BLaER1 treated with 17β-estradiol and CSF1 and Interleukin-3, amounts not matched to agents 10 nM and 100 nM (cell line): Measurements from ENCODE around the gene GPX6.
"Not testable (repeated sequence)": the region's sequence is repeated elsewhere in the genome, so short reads cannot be mapped to it uniquely, and the experiment has no call there.

Experiments used
- H3K27ac ChIP-seq, 11 experiments: shearing (Covaris generic); formaldehyde crosslinking; 2 replicates each; pipeline ENCODE4 v1.8.1; 2022
- H3K27me3 ChIP-seq, 11 experiments: shearing (Covaris generic); formaldehyde crosslinking; 2 replicates each; pipeline ENCODE4 v1.8.1; 2022
- H3K36me3 ChIP-seq, 11 experiments: shearing (Covaris generic); formaldehyde crosslinking; 2 replicates each; pipeline ENCODE4 v1.8.1; 2022
- H3K4me1 ChIP-seq, 10 experiments: shearing (Covaris generic); formaldehyde crosslinking; 2 replicates each; pipeline ENCODE4 v1.8.1; 2022
- H3K4me2 ChIP-seq, 11 experiments: shearing (Covaris generic); formaldehyde crosslinking; 2 replicates each; pipeline ENCODE4 v1.8.1; 2022
- H3K4me3 ChIP-seq, 10 experiments: shearing (Covaris generic); formaldehyde crosslinking; 2 replicates each; pipeline ENCODE4 v1.8.1; 2022
- H3K9ac ChIP-seq, 11 experiments: shearing (Covaris generic); formaldehyde crosslinking; 2 replicates each; pipeline ENCODE4 v1.8.1; 2022
- H3K9me3 ChIP-seq, 11 experiments: shearing (Covaris generic); formaldehyde crosslinking; replicated peaks in 1 of 11; 2 replicates each; pipeline ENCODE4 v1.8.1; 2022
- H4K20me1 ChIP-seq, 11 experiments: shearing (Covaris generic); formaldehyde crosslinking; 2 replicates each; pipeline ENCODE4 v1.8.1; 2022
- Cebpa-rat ChIP-seq, 11 experiments: shearing (Covaris generic); IDR thresholded peaks; 2 replicates each; pipeline ENCODE4 v1.8.1; 2022

Gene GPX6, protein sequence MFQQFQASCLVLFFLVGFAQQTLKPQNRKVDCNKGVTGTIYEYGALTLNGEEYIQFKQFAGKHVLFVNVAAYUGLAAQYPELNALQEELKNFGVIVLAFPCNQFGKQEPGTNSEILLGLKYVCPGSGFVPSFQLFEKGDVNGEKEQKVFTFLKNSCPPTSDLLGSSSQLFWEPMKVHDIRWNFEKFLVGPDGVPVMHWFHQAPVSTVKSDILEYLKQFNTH

DNA sequence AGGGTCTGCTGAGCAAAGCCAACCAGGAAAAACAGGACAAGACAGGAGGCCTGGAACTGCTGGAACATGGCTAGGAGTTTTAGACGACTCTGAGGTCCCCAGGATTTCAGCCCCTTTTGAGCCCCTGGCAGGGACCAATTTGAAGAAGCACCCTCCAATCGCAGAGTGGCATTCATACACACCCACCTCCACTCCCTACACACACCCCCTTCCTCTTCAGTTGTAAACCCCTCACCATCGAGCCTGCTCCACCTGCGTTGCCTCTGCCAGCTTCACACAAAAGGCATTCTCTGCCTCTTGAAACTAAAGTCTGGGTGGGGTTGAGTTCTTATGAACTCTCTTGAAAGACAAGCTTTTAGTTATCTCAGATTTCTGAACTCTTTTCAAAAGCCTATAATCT lies at the start of gene GPX6:
GPX6 (minus strand) TSS at position 118 of the 400 bp plus-strand sequence; CDS start at position 68, 50 bp downstream.
- Histone ChIP-seq H3K4me3 (no peak within 1 kb of the TSS), H3K9ac (no peak within 1 kb of the TSS)
- TF ChIP-seq Cebpa-rat (IDR thresholded peaks at IDR 0.05), result no peak

DNA sequence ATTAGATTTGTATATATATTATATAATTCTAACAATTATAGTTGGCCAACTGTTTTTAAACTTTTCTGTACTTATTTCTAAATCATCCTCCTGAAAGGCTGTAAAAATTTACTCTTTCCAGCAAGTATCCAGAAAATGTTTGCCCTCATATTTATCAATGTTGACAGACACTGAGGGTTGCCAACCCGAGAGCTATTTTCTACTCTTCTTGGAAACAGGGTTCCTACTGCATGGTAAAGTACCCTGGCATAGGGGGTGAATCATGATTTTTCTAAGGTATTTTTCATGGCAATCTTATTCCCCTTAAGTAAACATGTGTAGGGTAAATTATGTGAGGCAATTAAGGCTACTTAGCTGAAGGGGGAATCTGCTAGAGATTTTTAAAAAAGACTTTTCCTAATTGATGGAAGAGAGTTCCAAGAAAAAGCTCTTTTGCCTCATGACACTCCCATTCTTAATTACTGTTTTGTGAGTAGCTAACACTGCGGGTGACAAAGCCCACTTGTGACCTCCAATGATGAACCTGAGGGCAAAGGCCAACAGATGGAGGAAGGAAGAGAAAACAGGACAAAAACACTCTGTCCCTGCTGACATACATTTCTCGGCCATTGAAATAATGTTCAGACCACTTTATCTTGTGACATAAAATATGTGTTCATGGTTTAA lies 48.0 kb upstream of the GPX6 start:
- H3K36me3 ChIP-seq, result no peaks in the 10 kb centered on the region
- no peak overlapping the region for H3K9ac ChIP-seq
- peaks cover 0 to 13% (median 10%) of the 10 kb centered on the region in 11 experiments; a peak in 13 of 22 replicates for H3K9me3 ChIP-seq
- H4K20me1 ChIP-seq, result no peaks in the 10 kb centered on the region
- no peak overlapping the region for H3K4me2 ChIP-seq
- H3K27me3 ChIP-seq, result no peaks in the 10 kb centered on the region
- H3K27ac ChIP-seq, result no peak overlapping the region
- no peak overlapping the region for H3K4me3 ChIP-seq
- TF ChIP-seq Cebpa-rat (IDR thresholded peaks at IDR 0.05), result no peak
- peaks cover 0 to 30% (median 0%) of the 10 kb centered on the region in 10 experiments; a peak in 5 of 20 replicates for H3K4me1 ChIP-seq

More for the DNA sequence above, at the start of gene GPX6:
- no peaks in the 10 kb centered on the region for H3K4me1 ChIP-seq
- no peaks in the 10 kb centered on the region for H3K27me3 ChIP-seq
- H3K4me2 ChIP-seq, result no peak within 1 kb of the TSS
- no peaks in the 10 kb centered on the region for H4K20me1 ChIP-seq
- H3K36me3 ChIP-seq, result no peaks in the 10 kb centered on the region
- peaks cover 9 to 19% (median 13%) of the 10 kb centered on the region in 11 experiments; a peak in 21 of 22 replicates for H3K9me3 ChIP-seq
- no peak within 1 kb of the TSS for H3K27ac ChIP-seq

DNA sequence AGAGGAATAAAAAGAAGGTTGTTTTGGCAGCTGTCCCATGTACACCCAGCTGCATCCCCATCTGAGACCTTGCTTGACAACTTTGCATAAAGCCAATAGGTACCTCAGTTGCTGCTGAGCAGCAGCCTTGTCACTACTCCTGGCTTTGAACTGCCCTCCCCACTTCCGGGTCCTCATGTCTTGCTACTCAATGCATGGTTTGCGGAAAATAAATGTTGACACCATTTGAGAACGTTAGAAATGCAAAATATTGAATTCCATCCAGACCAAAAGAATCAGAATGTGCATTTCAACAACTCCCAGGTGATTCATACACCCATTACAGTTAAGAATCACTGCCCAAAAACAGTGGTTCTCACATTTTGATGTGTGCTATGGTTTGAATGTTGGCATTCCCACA lies 43.0 kb upstream of the GPX6 start:
- H4K20me1 ChIP-seq, result no peaks in the 10 kb centered on the region
- H3K4me1 ChIP-seq, result no peaks in the 10 kb centered on the region
- H3K27ac ChIP-seq, result no peak overlapping the region
- no peaks in the 10 kb centered on the region for H3K36me3 ChIP-seq
- H3K4me3 ChIP-seq, result no peak overlapping the region
- no peak overlapping the region for H3K4me2 ChIP-seq
- H3K9me3 ChIP-seq, result no peaks in the 10 kb centered on the region
- no peak overlapping the region for H3K9ac ChIP-seq
- H3K27me3 ChIP-seq, result no peaks in the 10 kb centered on the region
- TF ChIP-seq Cebpa-rat (IDR thresholded peaks at IDR 0.05), result no peak

DNA sequence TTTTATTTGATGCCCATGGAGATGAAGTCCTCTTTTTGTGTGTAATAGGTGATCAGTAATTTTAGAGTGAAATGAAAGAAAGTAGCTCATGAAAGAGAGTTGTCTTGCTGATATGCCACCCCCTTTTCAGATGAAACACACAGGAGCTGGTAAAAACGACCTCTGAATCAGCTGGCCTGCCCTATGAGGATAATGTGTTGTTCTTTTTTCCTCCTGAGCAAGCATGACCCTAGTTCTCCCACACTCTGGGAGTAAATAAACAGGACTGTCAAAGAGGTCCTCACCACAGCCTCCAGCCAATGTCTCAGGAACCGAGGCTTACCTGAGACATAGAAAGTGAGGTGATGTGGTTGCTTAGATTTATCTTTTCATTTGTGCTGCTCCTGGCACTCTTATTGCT lies 39.5 kb upstream of the GPX6 start:
- H3K4me1 ChIP-seq, result no peaks in the 10 kb centered on the region
- no peak overlapping the region for H3K4me3 ChIP-seq
- no peaks in the 10 kb centered on the region for H4K20me1 ChIP-seq
- H3K9me3 ChIP-seq, result no peaks in the 10 kb centered on the region
- H3K27ac ChIP-seq, result no peak overlapping the region
- no peaks in the 10 kb centered on the region for H3K27me3 ChIP-seq
- TF ChIP-seq Cebpa-rat (IDR thresholded peaks at IDR 0.05), result no peak
- H3K9ac ChIP-seq, result no peak overlapping the region
- H3K36me3 ChIP-seq, result no peaks in the 10 kb centered on the region
- H3K4me2 ChIP-seq, result no peak overlapping the region

DNA sequence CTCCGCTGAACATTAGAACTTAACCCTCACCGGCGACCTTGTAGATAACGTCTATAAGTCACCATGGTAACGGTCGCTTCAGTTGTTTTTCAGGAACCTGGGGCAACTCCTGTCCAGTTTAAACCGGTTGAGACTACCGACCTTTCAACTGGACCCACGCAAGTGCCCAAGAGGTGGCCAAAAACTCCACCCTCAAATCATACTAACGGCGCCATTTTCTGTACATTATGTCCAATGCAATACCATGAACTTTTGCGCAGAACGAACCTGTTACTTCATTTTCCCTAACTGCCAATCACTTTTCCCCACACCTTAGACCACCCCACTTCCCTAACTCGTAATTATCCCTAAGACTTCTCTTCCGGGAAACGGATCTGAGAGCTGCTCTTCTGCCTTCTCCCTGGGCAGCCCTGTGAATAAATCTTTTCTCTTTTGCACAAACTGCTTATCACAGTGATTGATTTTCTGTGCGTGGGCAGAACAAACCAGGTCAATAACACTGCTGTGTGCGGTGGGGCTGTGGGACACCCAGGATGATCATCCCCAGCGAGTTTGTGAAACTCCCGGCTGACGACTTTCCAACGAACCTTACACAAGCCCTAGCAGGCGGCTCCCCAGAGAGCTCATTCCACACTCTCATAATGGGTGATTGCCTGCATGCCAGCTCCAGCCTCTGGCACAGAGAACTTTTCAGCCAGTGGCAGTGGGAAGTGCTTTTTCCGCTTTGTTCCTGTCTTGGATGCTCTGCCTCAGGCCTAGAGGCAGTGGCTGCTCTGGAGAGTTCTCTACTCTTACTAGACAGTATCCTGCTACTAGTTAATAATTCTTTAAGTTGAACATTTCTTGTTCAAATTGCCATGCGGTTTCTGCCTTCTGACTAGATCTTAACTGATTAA lies 38.6 kb upstream of the GPX6 start:
- no peaks in the 10 kb centered on the region for H3K9me3 ChIP-seq
- no peaks in the 10 kb centered on the region for H3K36me3 ChIP-seq
- H4K20me1 ChIP-seq, result no peaks in the 10 kb centered on the region
- no peak for TF ChIP-seq Cebpa-rat (IDR thresholded peaks at IDR 0.05)
- H3K27me3 ChIP-seq, result no peaks in the 10 kb centered on the region
- H3K9ac ChIP-seq, result no peak overlapping the region
- H3K4me1 ChIP-seq, result no peaks in the 10 kb centered on the region
- no peak overlapping the region for H3K4me3 ChIP-seq
- no peak overlapping the region for H3K4me2 ChIP-seq
- H3K27ac ChIP-seq, result no peak overlapping the region

DNA sequence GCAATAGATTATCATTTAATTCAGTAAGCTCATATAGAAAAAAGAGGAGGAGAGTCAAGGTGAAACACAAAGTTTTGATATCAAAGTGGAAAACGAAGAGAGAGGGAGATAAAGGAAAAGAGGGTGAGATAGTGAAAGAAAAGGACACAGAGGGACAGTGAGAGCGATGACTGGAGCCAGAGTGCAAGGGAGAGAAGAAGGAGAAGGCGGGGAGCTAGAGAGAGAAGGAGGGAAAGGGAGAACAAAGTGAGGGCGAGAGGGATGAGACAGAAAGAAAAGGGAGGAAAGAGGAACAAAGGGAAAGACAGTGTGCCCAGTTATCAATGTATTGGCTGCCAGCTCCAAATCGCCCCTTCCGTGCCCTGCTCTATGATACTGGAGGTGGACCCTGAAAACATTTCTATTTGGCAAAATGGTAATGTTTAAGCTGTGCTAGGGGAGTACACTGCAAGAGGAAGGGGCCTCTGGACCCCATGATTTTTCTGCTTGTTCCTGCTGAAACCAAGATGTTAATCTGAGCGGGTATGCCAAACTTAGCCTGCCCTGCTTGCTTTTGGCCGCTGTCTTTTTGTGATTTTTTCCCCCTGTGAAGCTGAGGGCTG lies 37.9 kb upstream of the GPX6 start:
- H3K9ac ChIP-seq, result no peak overlapping the region
- H3K4me3 ChIP-seq, result no peak overlapping the region
- H3K27me3 ChIP-seq, result no peaks in the 10 kb centered on the region

DNA sequence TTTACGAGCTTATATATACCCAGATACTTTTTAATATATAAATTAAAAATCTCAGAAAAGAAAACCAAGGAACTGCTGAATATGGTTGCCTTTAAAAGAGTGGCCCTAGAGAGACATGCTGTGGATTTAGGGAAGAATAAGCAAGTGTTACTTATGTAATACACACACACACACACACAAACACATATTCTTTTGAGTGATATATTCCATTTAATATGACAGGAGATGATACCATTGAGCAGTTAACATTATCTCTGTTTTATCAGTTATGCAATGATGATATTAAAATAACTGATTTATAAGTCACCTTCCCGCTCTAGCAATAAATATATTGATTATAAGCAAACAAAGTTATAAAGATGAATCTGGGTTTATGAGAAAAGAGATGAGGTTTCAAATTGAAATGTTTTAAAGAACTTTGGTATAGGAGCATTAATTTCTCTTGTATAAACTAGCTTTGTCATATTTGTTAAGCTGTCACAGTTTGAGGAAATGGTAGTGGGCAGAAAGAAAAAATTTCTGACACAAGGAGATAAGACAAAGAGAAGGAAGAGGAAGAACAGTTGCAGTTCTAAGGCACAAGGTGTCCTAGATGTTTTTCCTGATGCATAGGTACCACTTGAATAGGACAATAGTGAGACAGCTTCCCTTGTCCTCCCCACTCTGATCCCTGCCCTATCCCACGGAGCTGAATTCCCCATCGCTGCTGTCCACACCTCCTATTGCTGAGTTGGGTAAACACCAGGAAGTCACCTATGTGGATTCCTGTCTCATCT lies 36.5 kb upstream of the GPX6 start:
- H3K9me3 ChIP-seq, result no peaks in the 10 kb centered on the region
- H3K4me3 ChIP-seq, result no peak overlapping the region
- no peak overlapping the region for H3K4me2 ChIP-seq
- no peak overlapping the region for H3K9ac ChIP-seq
- H3K4me1 ChIP-seq, result no peaks in the 10 kb centered on the region
- H3K27ac ChIP-seq, result no peak overlapping the region
- no peak for TF ChIP-seq Cebpa-rat (IDR thresholded peaks at IDR 0.05)
- no peaks in the 10 kb centered on the region for H3K36me3 ChIP-seq
- H4K20me1 ChIP-seq, result no peaks in the 10 kb centered on the region
- H3K27me3 ChIP-seq, result no peaks in the 10 kb centered on the region

More for the DNA sequence above, 37.9 kb upstream of the GPX6 start:
- no peak for TF ChIP-seq Cebpa-rat (IDR thresholded peaks at IDR 0.05)
- no peak overlapping the region for H3K27ac ChIP-seq
- no peaks in the 10 kb centered on the region for H3K36me3 ChIP-seq
- H4K20me1 ChIP-seq, result no peaks in the 10 kb centered on the region
- no peak overlapping the region for H3K4me2 ChIP-seq
- no peaks in the 10 kb centered on the region for H3K4me1 ChIP-seq
- no peaks in the 10 kb centered on the region for H3K9me3 ChIP-seq

DNA sequence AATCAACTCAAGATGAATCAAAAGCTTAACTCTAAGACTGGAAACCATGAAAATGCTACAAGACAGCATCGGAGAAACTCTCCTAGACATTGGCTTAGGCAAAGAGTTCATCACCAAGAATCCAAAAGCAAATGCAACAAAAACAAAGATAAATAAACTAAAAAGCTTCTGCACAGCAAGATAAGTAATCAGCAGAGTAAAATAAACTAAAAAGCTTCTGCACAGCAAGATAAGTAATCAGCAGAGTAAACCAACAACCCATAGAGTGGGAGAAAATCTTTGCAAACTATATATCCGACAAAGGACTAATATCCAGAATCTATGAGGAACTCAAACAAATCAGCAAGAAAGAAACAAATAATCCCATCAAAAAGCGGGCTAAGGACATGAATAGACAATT lies 31.4 kb upstream of the GPX6 start:
- H3K4me3 ChIP-seq, H3K27ac ChIP-seq, H3K36me3 ChIP-seq, H4K20me1 ChIP-seq, H3K27me3 ChIP-seq, H3K4me2 ChIP-seq, H3K9ac ChIP-seq, H3K9me3 ChIP-seq: not testable (repeated sequence)
- H3K4me1 ChIP-seq, result peaks cover 0 to 14% (median 4%) of the 10 kb centered on the region in 10 experiments; a peak in 7 of 20 replicates
